Heart left ventricle (tissue), 13 donors: ENCODE results near the gene RBM20.

Experiments
- POLR2A ChIP-seq, 2 donors: fragments of 450-650 bp; IDR thresholded peaks; one replicate each; pipeline ENCODE4 v1.6.1; 2017; ENCODE audit warnings: antibody characterized with exemption in 2 of 2, mild to moderate bottlenecking in 2 of 2, moderate library complexity in 2 of 2
- TF ChIP-seq, protein P1 (sequence below), 12 donors: fragments of 200-600 bp; sonication (generic) in 4 of 12; IDR thresholded peaks; one replicate each; pipeline versions ENCODE4 v1.5.0 to v1.8.0; 2018 to 2022; ENCODE audit warnings: antibody characterized with exemption in 12 of 12, mild to moderate bottlenecking in 5 of 12
- donor health status: ischemic (EF 13 %, LVEDD 7.1; RV severe dilation, severe dysfunction).
- donor health status: DM: no; HTN: yes; CAD: no.
- donor health status: DM: no; HTN: no; CAD: no.
- donor health status: ischemic (EF 25% LVEDD 6.9; RV normal size, moderate dysfunction).
- donor health status: ischemic (EF 25% LVEDD 5.7; RV mildly dilated, moderate dysfunction).
- donor health status: ischemic (EF 35%, LVEDD 5.7; RV mildly dilated, moderate dysfunction).
- donor health status: nonischemic (EF 11% LVEDD 7.7; RV severe dilation, severe dysfunction).
- donor health status: DM: yes; HTN: yes; CAD: no.
- donor health status: PGD.
- donor health status: ischemic (EF 29% LVEDD 5.4; RV normal size, mild dysfunction).
- donor health status: nonischemic (EF 23%, LVEDD 6.1; RV moderate dilation, normal function).

DNA sequence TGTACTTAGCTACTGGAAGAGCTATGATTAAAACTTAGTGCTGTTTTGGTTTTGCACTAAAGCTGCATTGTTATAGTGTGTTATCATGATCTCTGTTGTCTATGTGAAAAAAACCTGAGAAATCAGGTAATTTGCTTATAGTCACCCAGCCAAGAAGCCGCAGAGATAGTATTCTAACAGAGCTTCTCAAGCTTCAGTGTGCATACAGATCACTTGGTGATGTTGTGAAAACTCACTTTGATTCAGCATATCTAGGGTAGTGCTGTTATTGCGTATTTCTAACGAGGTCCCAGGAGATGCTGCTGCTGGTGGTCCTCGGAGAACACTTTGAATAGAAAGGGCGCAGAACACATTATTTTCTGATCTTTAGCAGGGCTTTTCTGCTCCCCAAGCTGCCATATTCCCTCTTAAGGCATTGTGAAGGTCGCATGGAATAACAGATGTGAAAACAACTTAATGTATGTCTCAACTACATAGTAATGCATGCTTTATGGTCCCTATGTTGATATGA is 159.2 kb downstream of the RBM20 start:
- TF ChIP-seq POLR2A (IDR thresholded peaks at IDR 0.05): no peak
- TF ChIP-seq, protein P1, sequence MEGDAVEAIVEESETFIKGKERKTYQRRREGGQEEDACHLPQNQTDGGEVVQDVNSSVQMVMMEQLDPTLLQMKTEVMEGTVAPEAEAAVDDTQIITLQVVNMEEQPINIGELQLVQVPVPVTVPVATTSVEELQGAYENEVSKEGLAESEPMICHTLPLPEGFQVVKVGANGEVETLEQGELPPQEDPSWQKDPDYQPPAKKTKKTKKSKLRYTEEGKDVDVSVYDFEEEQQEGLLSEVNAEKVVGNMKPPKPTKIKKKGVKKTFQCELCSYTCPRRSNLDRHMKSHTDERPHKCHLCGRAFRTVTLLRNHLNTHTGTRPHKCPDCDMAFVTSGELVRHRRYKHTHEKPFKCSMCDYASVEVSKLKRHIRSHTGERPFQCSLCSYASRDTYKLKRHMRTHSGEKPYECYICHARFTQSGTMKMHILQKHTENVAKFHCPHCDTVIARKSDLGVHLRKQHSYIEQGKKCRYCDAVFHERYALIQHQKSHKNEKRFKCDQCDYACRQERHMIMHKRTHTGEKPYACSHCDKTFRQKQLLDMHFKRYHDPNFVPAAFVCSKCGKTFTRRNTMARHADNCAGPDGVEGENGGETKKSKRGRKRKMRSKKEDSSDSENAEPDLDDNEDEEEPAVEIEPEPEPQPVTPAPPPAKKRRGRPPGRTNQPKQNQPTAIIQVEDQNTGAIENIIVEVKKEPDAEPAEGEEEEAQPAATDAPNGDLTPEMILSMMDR (IDR thresholded peaks at IDR 0.05): no peak
